ENCODE results near the gene TMEM94.

DNA sequence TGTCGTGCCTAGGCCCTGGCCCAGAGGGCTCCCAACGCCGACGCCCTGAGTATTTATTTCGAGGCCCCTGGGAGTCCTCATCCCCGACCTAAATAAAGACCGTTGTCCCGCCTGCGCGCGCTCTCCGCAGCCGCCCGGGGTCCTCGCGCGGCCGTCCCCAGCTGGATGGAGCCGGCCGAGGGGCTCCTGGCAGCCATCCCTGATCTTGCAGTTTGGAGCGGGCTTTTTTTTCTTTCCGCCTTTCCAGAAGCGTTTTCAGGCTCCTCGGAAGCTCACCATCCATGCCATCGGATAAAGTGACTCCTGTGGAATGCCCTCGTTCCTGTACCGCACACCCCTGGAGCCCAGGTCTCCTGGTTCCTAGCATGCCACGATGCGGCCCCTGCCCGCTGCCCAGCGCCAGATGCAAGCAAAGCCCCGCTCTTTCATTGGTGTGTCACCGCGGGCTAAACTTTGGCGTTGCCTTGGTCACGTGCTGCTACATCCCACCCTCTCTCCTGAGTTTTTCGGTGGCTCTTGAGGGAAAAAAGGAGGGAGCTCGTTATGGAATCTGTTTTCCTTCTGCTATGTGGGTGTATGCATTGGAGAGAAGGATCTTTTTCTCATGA lies 716 bp downstream of the TMEM94 start:
- TF ChIP-seq, protein P1, sequence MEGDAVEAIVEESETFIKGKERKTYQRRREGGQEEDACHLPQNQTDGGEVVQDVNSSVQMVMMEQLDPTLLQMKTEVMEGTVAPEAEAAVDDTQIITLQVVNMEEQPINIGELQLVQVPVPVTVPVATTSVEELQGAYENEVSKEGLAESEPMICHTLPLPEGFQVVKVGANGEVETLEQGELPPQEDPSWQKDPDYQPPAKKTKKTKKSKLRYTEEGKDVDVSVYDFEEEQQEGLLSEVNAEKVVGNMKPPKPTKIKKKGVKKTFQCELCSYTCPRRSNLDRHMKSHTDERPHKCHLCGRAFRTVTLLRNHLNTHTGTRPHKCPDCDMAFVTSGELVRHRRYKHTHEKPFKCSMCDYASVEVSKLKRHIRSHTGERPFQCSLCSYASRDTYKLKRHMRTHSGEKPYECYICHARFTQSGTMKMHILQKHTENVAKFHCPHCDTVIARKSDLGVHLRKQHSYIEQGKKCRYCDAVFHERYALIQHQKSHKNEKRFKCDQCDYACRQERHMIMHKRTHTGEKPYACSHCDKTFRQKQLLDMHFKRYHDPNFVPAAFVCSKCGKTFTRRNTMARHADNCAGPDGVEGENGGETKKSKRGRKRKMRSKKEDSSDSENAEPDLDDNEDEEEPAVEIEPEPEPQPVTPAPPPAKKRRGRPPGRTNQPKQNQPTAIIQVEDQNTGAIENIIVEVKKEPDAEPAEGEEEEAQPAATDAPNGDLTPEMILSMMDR (IDR thresholded peaks at IDR 0.05) = no peak
- no peak for TF ChIP-seq POLR2AphosphoS5 (IDR thresholded peaks at IDR 0.05)
